ENCODE results near the gene COBL.
A peak's percentile ranks its signal among the peaks of the same experiment; 100 is the strongest.

The COBL gene

GRCh38 chr7:51303142-51303525 is 13.5 kb downstream of the COBL start:
- no peak for DNase-seq (ENCODE audit: low spot score)

GRCh38 chr7:51301806-51302205 is 14.8 kb downstream of the COBL start:
- no peak for DNase-seq (ENCODE audit: low spot score)

GRCh38 chr7:51300762-51301674 is 15.6 kb downstream of the COBL start:
- no peak for DNase-seq (ENCODE audit: low spot score)

GRCh38 chr7:51299391-51300133 is 17.0 kb downstream of the COBL start:
- peak; percentile 17 for DNase-seq (ENCODE audit: low spot score)

- no peak for DNase-seq (ENCODE audit: low spot score)
Measured at GRCh38 chr7:51298912-51299311, 17.7 kb downstream of the COBL start.

- no peak for DNase-seq (ENCODE audit: low spot score)
Measured at GRCh38 chr7:51297986-51298385, 18.6 kb downstream of the COBL start.

GRCh38 chr7:51295440-51296245 is 21.0 kb downstream of the COBL start:
- DNase-seq (ENCODE audit: low spot score), result no peak

GRCh38 chr7:51292596-51292995 is 24.0 kb downstream of the COBL start:
- DNase-seq (ENCODE audit: low spot score), result no peak

GRCh38 chr7:51290702-51291540 is 25.7 kb downstream of the COBL start:
- no peak for DNase-seq (ENCODE audit: low spot score)

- no peak for DNase-seq (ENCODE audit: low spot score)
Measured at GRCh38 chr7:51290304-51290637, 26.3 kb downstream of the COBL start.

- no peak for DNase-seq (ENCODE audit: low spot score)
Measured at GRCh38 chr7:51289623-51290303, 26.8 kb downstream of the COBL start.

- DNase-seq (ENCODE audit: low spot score), result no peak
Measured at GRCh38 chr7:51288896-51289622, 27.6 kb downstream of the COBL start.

GRCh38 chr7:51286401-51286800 is 30.2 kb downstream of the COBL start:
- DNase-seq (ENCODE audit: low spot score), result peak; percentile 72

GRCh38 chr7:51280156-51280555 is 36.5 kb downstream of the COBL start:
- no peak for DNase-seq (ENCODE audit: low spot score)

- DNase-seq (ENCODE audit: low spot score), result no peak
Measured at GRCh38 chr7:51279391-51280023, 37.1 kb downstream of the COBL start.

- DNase-seq (ENCODE audit: low spot score), result no peak
Measured at GRCh38 chr7:51278797-51279196, 37.8 kb downstream of the COBL start.

GRCh38 chr7:51276967-51277366 is 39.6 kb downstream of the COBL start:
- no peak for DNase-seq (ENCODE audit: low spot score)

- no peak for DNase-seq (ENCODE audit: low spot score)
Measured at GRCh38 chr7:51276091-51276605, 40.5 kb downstream of the COBL start.

- DNase-seq (ENCODE audit: low spot score), result no peak
Measured at GRCh38 chr7:51275532-51275931, 41.1 kb downstream of the COBL start.

- no peak for DNase-seq (ENCODE audit: low spot score)
Measured at GRCh38 chr7:51274955-51275354, 41.7 kb downstream of the COBL start.

Measured in NAMALWA (cell line).